Hematopoietic multipotent progenitor cell treated with erythropoietin and hydrocortisone succinate and interleukin-3 and kit ligand, for 4 days (in vitro differentiated cells): ENCODE results near the gene NBEAL1.
A peak's percentile ranks its signal among the peaks of the same experiment; 100 is the strongest.
"Not testable (repeated sequence)": the region's sequence is repeated elsewhere in the genome, so short reads cannot be mapped to it uniquely, and the experiment has no call there.

ENCODE experiments used
- DNase-seq: peaks from one replicate; pipeline ENCODE4 v3.0.0-alpha.2; 2015

Gene NBEAL1

DNA sequence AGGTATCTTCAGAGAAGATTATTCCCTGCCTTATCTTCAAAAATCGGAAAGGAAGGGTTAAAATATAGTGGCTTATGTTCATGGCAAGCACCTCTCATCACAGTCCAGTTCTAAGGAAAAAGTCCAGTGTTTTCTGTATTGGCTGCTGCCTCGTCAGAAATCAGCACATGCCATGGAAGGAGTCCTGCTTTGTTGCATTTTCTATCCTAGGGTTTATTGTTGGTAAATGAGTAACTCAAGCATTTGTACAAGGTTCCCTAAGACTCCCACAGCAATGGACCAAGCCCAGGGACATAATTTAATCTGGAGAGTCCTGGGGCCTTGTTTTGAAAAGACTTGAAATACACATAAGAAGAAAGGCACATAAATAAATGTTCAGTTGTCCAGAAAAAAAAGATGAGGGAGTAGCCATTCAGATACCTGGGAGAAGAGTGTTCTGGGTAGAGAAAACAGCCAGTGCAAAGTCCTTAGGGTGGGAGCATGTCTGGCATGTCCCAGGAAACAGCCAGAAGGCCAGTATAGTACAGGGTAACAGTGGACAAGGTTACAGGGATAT is 26.4 kb downstream of the NBEAL1 start:
- no peak for DNase-seq

GRCh38 chr2:203042178-203042577 is 27.5 kb downstream of the NBEAL1 start:
- DNase-seq, result no peak

GRCh38 chr2:203043226-203043625 is 28.6 kb downstream of the NBEAL1 start:
- DNase-seq, result peak; percentile 42

- DNase-seq, result no peak
Measured at GRCh38 chr2:203045867-203046266, 31.2 kb downstream of the NBEAL1 start.

GRCh38 chr2:203052539-203052938 is 37.9 kb downstream of the NBEAL1 start:
- DNase-seq, result no peak

GRCh38 chr2:203059567-203060240 is 45.0 kb downstream of the NBEAL1 start:
- DNase-seq, result no peak

DNA sequence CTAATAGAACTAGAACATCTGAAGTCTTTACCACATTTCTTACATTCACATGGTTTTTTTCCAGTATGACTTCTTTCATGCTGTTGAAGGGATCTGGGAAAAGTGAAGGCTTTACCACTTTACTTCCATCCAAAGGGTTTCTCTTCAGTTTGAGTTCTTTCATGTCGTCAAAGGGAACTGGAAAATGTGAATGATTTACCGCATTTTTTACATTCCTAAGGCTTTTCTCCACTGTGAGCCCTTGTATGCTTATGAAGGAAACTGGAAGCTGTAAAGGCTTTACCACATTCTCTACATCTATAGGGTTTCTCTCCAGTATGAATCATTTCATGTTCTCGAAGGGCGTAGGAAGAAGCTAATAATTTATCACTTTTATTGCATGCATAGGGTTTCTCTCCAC is 46.7 kb downstream of the NBEAL1 start:
- DNase-seq, result no peak

- no peak for DNase-seq
Measured at GRCh38 chr2:203062126-203062525, 47.5 kb downstream of the NBEAL1 start.

DNA sequence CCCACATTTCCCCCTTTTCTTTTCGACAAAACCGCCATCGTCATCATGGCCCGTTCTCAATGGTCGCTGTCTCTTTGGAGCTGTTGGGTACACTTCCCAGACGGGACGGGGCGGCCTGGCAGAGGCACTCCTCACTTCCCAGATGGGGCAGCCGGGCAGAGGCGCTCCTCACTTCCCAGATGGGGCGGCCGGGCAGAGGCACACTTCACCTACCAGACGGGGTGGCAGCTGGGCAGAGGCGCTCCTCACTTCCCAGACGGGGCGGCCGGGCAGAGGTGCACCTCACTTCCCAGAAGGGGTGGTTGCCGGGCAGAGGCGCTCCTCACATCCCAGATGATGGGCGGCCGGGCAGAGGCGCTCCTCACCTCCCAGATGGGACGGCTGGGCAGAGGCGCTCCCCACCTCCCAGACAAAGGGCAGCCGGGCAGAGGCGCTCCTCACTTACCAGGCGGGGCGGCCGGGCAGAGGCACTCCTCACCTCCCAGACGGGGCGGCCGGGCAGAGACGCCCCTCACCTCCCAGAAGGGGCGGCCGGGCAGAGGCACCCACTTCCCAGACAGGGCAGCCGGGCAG is 51.9 kb downstream of the NBEAL1 start:
- not testable (repeated sequence) for DNase-seq

- DNase-seq, result peak; percentile 72
Measured at GRCh38 chr2:203070701-203071100, 56.0 kb downstream of the NBEAL1 start.

GRCh38 chr2:203071148-203071547 is 56.5 kb downstream of the NBEAL1 start:
- peak; percentile 53 for DNase-seq

DNA sequence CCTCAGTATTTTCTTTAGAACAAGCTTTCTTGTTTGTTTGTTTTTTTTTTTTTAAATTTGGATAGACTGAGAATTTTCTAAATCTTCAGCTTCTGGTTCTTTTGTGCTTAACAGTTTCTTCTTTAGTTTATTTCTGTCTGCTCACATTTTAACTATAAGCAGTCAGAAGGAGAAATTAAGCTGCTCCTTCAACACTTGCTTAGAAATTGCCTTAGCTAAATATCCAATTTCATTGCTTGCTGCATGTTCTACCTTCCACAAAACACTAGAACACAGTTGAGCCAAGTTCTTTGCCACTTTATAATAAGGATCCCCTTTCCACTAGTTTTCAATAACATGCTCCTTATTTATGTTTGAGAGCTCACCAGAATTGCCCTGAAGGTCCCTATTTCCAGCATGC is 57.7 kb downstream of the NBEAL1 start:
- DNase-seq, result no peak

DNA sequence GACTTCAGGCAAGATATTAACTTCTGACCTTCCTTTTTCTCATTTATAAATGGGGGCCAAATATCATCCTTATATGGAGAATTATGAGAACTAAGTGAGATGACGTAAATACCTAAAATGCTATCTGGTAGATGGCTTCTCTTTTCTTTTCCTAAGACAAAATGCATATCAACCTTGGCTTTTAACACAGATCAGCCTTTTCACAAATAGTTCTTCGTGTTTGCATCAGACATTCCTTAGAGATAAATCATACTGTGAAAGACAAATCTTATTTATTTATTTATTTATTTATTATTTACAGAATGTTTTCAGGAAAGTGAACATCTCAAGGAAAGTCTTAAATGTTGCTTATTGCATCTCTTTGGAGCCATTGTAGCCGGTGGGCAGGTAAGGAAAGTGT is 62.8 kb downstream of the NBEAL1 start:
- no peak for DNase-seq

DNA sequence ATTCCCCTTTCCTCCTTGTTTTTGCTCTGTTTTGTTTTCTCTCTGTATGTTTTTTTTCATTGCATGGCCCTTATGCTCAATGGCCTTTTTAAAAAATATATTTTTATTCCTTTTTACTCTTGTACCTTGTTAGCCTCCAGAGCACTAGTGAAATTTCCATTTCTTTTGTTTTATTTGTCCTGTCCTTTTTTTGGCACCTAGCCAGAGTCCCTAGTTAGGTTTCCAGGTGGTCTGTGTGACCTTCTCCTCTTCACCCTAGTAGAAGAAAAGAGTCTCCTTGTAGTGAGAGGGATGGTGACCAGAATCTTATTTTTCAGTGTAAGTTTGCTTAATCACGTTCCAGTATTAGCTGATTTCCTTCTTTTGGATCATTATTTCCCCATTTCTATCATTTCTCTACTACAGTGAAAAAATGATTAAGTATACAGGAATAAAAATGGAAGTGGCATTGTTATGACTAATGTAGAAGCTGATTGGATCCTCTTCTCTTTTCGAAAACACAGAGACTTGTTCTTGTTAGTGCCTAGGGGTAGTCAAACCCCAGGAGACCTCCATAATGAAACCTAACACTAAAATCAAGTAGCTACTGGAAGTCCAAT is 65.9 kb downstream of the NBEAL1 start:
- no peak for DNase-seq

GRCh38 chr2:203083328-203083727 is 68.7 kb downstream of the NBEAL1 start:
- DNase-seq, result no peak

DNA sequence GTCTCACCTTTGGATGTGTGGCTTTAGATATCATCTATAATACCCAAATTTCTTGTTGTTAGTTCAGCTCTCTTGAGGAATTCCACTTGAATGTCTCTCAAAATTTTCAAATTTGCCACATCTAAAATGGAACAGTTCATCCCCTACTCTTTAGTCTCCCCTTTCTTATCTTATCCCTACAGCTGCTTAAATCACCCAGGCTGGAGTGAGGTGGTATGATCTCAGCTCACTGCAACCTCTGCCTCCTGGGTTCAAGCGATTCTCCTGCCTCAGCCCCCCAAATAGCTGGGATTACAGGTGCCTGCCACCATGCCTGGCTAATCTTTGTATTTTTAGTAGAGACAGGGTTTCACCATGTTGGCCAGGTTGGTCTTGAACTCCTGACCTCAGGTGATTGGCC is 71.7 kb downstream of the NBEAL1 start:
- peak; percentile 17 for DNase-seq

GRCh38 chr2:203090721-203091120 is 76.0 kb downstream of the NBEAL1 start:
- DNase-seq, result not testable (repeated sequence)

DNA sequence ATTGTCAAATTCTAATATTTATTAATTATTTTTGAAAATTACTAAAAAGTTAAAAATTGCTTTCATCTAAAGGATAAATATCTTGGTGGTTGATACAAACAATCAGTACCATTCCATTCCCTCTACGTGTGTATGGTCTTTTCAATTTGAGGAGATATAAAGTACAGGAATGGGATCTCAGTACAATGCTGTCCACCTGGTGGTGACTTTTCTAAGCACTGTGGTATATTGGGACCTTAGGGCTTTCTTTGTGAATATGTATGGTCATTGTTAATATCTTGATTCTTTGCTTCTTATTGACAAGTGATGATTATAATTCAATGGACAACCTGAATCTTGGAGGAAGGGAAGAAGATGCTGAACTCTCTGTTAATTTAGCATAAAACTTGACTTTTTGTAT is 83.1 kb downstream of the NBEAL1 start:
- DNase-seq, result peak; percentile 32

- peak; percentile 74 for DNase-seq
Measured at GRCh38 chr2:203102357-203102756, 87.7 kb downstream of the NBEAL1 start.

- peak; percentile 6 for DNase-seq
Measured at GRCh38 chr2:203104273-203104672, 89.6 kb downstream of the NBEAL1 start.

DNA sequence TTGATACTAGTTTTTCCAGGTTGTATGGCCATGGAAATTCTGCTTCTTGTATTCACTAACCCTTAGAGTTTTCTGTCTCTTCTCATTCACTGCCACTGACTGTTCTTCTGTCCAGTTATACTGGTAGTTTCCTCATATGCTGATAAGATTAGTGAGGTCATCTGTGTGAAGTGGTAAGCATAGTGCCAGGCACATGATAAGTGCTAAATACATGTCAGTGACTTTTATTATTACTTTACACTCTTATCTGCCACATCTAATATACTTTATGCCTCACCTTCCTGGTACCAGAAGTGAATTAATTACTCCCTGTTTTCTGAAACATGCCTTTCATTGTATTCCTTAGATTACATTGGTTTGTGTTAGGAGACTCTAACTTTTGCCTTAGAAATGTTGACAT is 91.3 kb downstream of the NBEAL1 start:
- DNase-seq, result peak; percentile 53

- DNase-seq, result not testable (repeated sequence)
Measured at GRCh38 chr2:203110496-203110895, 95.8 kb downstream of the NBEAL1 start.

DNA sequence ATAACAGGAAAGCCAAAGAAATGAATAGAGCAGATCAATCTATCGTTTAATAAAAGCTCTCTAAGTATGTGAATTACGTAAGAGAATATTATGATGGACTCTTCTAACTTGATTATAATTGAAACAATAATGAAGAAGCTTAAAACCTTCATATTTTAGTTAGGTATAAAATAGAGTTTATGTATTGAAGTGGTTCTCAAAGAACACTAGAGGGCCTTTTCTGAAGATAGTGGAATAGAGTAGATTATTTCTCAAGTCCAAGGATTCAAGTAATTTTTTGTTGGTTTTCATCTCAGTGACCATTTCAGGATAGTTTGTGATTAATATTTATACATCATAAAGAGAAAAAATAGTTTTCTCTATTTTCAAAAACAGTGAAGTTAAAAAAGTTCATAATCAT is 97.7 kb downstream of the NBEAL1 start:
- DNase-seq, result no peak

DNA sequence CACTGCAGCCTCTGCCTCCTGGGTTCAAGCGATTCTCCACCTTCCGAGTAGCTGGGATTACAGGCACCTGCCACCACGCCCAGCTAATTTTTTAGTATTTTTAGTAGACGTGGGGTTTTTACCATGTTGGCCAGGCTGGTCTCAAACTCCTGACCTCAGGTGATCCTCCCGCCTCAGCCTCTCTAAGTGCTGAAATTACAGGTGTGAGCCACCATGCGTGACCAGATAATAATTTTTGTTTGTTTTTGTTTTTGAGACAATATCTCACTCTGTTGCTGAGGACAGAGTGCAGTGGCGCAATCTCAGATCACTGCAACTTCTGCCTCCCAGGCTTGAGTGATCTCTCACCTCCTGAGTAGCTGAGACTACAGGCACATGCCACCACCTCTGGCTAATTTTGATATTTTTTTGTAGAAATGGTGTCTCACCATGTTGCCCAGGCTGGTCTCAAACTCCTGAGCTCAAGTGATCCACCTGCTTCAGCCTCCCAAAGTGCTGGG is 100.6 kb downstream of the NBEAL1 start:
- not testable (repeated sequence) for DNase-seq
